ENCODE measurements around the gene DNAJB13. TPM values are rescaled to one million over a fixed set of nuclear protein-coding genes. Genes with fewer than 3 reads are reported as not detected.

Gene DNAJB13
- polyA plus RNA-seq, 1 of the 3 experiments (the other 2 are of a cell fraction): 0.51 TPM

DNA sequence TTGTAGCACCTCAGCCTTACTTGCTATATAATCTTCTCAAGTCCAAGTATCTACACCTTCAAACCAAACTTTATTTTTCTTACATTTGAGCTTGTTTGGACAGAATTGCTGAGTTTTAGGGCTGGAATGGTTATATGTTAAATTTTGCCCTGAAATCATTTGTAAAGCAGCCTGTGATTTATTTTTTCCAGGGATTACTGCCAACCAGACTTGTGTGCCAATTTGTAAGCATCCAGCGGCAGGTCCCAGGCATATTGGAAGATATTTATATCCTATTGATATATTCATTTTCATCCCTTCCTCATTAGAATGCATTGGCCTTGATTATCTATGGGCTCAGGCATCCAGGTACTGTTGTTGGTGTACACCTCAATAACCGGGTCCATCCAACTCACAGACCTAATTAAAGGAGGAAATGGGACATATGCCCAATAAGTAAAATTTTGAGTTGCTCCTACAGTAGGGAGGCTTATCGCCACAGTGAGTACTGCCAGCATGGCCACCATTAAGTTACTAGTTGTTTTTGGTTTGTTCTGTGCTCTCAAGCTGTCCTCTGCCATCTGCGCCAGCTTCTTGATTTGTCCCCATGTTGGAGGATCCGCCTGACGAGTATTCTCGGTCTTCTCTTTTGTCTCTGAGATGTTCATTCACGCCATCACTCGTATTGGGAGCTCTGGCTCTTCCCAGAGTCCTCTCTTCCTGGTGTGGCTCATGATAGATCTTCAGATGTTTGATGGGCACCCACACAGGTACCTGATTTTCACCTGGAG is 9.8 kb upstream of the DNAJB13 start (continued):
- TF ChIP-seq, protein P1, sequence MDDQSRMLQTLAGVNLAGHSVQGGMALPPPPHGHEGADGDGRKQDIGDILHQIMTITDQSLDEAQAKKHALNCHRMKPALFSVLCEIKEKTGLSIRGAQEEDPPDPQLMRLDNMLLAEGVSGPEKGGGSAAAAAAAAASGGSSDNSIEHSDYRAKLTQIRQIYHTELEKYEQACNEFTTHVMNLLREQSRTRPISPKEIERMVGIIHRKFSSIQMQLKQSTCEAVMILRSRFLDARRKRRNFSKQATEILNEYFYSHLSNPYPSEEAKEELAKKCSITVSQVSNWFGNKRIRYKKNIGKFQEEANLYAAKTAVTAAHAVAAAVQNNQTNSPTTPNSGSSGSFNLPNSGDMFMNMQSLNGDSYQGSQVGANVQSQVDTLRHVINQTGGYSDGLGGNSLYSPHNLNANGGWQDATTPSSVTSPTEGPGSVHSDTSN (IDR thresholded peaks at IDR 0.05): no peak
- TF ChIP-seq EZH2phosphoT487 (IDR thresholded peaks at IDR 0.05; ENCODE audit: borderline replicate concordance, low read depth): no peak
- no peak for TF ChIP-seq RXRA (IDR thresholded peaks at IDR 0.05; ENCODE audit: borderline replicate concordance, low read depth)
- no peak for TF ChIP-seq RAD21 (IDR thresholded peaks at IDR 0.05; ENCODE audit: low read length)

DNA sequence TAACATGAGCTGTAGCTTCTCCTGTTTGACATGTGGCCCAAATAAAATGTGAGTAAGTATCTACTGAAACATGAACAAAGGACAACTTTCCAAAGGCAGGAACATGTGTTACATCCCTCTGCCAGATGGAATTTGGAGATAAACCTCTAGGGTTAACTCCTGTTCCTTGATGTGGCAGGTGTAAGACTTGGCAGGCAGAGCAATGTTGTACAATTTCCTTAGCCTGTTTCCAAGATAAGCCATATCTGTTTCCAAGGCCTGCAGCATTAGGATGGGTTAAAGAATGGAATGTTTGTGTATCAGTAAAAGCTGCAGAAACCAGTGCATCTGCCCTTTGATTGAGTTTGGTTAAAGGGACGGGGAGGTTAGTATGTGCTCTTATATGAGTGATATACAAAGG is 8.8 kb upstream of the DNAJB13 start:
- WGBS (ENCODE audit: low lambda C conversion rate): 89% methylated on average over 1 of the region's 1 CpG
- H4K20me1 ChIP-seq (ENCODE audit: insufficient read depth): no peaks in the 10 kb centered on the region
- TF ChIP-seq RFX5 (IDR thresholded peaks at IDR 0.05; ENCODE audit: low read length) (no peak), SIN3A (IDR thresholded peaks at IDR 0.05; ENCODE audit: borderline replicate concordance, low read depth, low read length) (no peak), GATA2 (CRISPR knock-in tag; IDR thresholded peaks at IDR 0.05) (no peak), RCOR1 (IDR thresholded peaks at IDR 0.05; ENCODE audit: low read length) (no peak), TCF12 (IDR thresholded peaks at IDR 0.05) (no peak)
- TF ChIP-seq, protein P1 (IDR thresholded peaks at IDR 0.05): no peak
- TF ChIP-seq, protein P2, sequence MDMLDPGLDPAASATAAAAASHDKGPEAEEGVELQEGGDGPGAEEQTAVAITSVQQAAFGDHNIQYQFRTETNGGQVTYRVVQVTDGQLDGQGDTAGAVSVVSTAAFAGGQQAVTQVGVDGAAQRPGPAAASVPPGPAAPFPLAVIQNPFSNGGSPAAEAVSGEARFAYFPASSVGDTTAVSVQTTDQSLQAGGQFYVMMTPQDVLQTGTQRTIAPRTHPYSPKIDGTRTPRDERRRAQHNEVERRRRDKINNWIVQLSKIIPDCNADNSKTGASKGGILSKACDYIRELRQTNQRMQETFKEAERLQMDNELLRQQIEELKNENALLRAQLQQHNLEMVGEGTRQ (IDR thresholded peaks at IDR 0.05; ENCODE audit: borderline replicate concordance, low read depth, low read length): no peak
- H3K27me3 ChIP-seq (ENCODE audit: insufficient read depth): no peaks in the 10 kb centered on the region
- DNase-seq: no peak
- no peaks in the 10 kb centered on the region for H3K79me2 ChIP-seq (ENCODE audit: insufficient read depth)
- no peaks in the 10 kb centered on the region for H3K4me1 ChIP-seq (ENCODE audit: control insufficient read depth in 1 of 2, insufficient read depth in 2 of 2, low read depth in 1 of 2, low read length in 1 of 2)
- POLR2A ChIA-PET: no interaction called here
- no peak overlapping the region for H2AFZ ChIP-seq (ENCODE audit: low read depth)
- CTCF ChIA-PET: interaction anchor here (2.1 kb wide), 1 partner anchor 22 kb away, joined by 8 read pairs; no protein-coding TSS in a partner anchor
- H3K27ac ChIP-seq (ENCODE audit: low read depth in 2 of 2, low read length in 1 of 2): no peak overlapping the region
- no peaks in the 10 kb centered on the region for H3K9me2 ChIP-seq
- no peak overlapping the region for H3K4me2 ChIP-seq
- no peak overlapping the region for H3K4me3 ChIP-seq (ENCODE audit: low read depth in 2 of 2, low read length in 1 of 2)
- no peak overlapping the region for H3K9ac ChIP-seq
- no peaks in the 10 kb centered on the region for H3K36me3 ChIP-seq (replicated peaks in 1 of 2; ENCODE audit: control insufficient read depth in 1 of 2, insufficient read depth in 2 of 2, low read length in 1 of 2)
- H3K9me3 ChIP-seq: no peaks in the 10 kb centered on the region; the same call in 1 of the 2 replicates
- no peaks in the 10 kb centered on the region for H3F3A ChIP-seq (replicated peaks; ENCODE audit: insufficient read depth)

DNA sequence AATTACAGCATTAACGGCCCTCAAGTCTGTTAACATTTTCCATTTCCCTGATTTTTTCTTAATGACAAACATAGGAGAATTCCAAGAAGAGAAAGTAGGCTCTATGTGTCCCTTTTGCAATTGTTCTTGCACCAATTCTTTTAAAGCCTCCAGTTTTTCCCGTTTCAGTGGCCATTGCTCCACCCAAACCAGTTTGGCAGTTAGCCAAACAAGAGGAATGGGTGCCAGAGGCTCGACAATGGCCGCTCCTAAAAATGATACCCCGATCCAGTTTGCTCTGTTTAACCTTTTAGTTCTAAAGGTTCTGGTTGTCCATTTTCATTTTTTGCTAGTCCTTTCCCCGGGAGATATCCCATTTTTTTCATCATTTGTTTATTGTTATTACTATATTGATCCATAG is 6.7 kb upstream of the DNAJB13 start:
- no peak overlapping the region for H3K27ac ChIP-seq (ENCODE audit: low read depth in 2 of 2, low read length in 1 of 2)
- no peaks in the 10 kb centered on the region for H3K36me3 ChIP-seq (replicated peaks in 1 of 2; ENCODE audit: control insufficient read depth in 1 of 2, insufficient read depth in 2 of 2, low read length in 1 of 2)
- H3K9me3 ChIP-seq: no peaks in the 10 kb centered on the region; the same call in 1 of the 2 replicates
- no peaks in the 10 kb centered on the region for H3K9me2 ChIP-seq
- no peak for DNase-seq
- POLR2A ChIA-PET: no interaction called here
- no peak overlapping the region for H3K9ac ChIP-seq
- no peaks in the 10 kb centered on the region for H3K27me3 ChIP-seq (ENCODE audit: insufficient read depth)
- 78% methylated on average over 6 of the region's 6 CpGs for WGBS (ENCODE audit: low lambda C conversion rate)
- H3K4me1 ChIP-seq (ENCODE audit: control insufficient read depth in 1 of 2, insufficient read depth in 2 of 2, low read depth in 1 of 2, low read length in 1 of 2): no peaks in the 10 kb centered on the region
- no peak overlapping the region for H3K4me2 ChIP-seq
- no peaks in the 10 kb centered on the region for H3K79me2 ChIP-seq (ENCODE audit: insufficient read depth)
- CTCF ChIA-PET: no interaction called here
- no peak overlapping the region for H3K4me3 ChIP-seq (ENCODE audit: low read depth in 2 of 2, low read length in 1 of 2)
- no peaks in the 10 kb centered on the region for H3F3A ChIP-seq (replicated peaks; ENCODE audit: insufficient read depth)
- H4K20me1 ChIP-seq (ENCODE audit: insufficient read depth): no peaks in the 10 kb centered on the region
- H2AFZ ChIP-seq (ENCODE audit: low read depth): no peak overlapping the region
- no peak for TF ChIP-seq FOXJ3 (CRISPR knock-in tag; IDR thresholded peaks at IDR 0.05)
- no peak for TF ChIP-seq FOSL2 (IDR thresholded peaks at IDR 0.05; ENCODE audit: borderline replicate concordance, low read depth)
- TF ChIP-seq TEAD4 (IDR thresholded peaks at IDR 0.05; ENCODE audit: borderline replicate concordance, insufficient read depth): no peak
- TF ChIP-seq, protein P2 (IDR thresholded peaks at IDR 0.05; ENCODE audit: borderline replicate concordance, low read depth, low read length): no peak
- TF ChIP-seq, protein P3, sequence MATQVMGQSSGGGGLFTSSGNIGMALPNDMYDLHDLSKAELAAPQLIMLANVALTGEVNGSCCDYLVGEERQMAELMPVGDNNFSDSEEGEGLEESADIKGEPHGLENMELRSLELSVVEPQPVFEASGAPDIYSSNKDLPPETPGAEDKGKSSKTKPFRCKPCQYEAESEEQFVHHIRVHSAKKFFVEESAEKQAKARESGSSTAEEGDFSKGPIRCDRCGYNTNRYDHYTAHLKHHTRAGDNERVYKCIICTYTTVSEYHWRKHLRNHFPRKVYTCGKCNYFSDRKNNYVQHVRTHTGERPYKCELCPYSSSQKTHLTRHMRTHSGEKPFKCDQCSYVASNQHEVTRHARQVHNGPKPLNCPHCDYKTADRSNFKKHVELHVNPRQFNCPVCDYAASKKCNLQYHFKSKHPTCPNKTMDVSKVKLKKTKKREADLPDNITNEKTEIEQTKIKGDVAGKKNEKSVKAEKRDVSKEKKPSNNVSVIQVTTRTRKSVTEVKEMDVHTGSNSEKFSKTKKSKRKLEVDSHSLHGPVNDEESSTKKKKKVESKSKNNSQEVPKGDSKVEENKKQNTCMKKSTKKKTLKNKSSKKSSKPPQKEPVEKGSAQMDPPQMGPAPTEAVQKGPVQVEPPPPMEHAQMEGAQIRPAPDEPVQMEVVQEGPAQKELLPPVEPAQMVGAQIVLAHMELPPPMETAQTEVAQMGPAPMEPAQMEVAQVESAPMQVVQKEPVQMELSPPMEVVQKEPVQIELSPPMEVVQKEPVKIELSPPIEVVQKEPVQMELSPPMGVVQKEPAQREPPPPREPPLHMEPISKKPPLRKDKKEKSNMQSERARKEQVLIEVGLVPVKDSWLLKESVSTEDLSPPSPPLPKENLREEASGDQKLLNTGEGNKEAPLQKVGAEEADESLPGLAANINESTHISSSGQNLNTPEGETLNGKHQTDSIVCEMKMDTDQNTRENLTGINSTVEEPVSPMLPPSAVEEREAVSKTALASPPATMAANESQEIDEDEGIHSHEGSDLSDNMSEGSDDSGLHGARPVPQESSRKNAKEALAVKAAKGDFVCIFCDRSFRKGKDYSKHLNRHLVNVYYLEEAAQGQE (IDR thresholded peaks at IDR 0.05; ENCODE audit: low read depth, low read length): no peak
- TF ChIP-seq ELF1 (IDR thresholded peaks at IDR 0.05): no peak
- no peak for TF ChIP-seq TAF1 (IDR thresholded peaks at IDR 0.05; ENCODE audit: borderline replicate concordance, low read depth, low read length)
